ENCODE results near the gene AATK. TPM values are rescaled to one million over a fixed set of nuclear protein-coding genes. Genes with fewer than 3 reads are reported as not detected.
A peak's percentile ranks its signal among the peaks of the same experiment; 100 is the strongest.

AATK gene
- total and polyA plus RNA-seq, 2 experiments from 2014 or later, result 0.25 to 1.6 TPM

- no peaks in the 10 kb centered on the region for H3K79me2 ChIP-seq (ENCODE audit: insufficient read depth)
- WGBS, 2 experiments (ENCODE audit: low coverage in 1 of 2, low lambda C conversion rate in 2 of 2, missing lambda C conversion rate in 2 of 2), result 4 to 5% methylated on average over 55 of the region's 109 CpGs
- no peaks in the 10 kb centered on the region for H4K20me1 ChIP-seq (ENCODE audit: insufficient read depth)
- TF ChIP-seq EZH2 (IDR thresholded peaks at IDR 0.05; ENCODE audit: insufficient read depth, poor library complexity, severe bottlenecking) (peak; percentile 60), EZH2phosphoT487 (IDR thresholded peaks at IDR 0.05; ENCODE audit: insufficient read depth, low read depth) (no peak)
- peaks cover 7% of the 10 kb centered on the region for H3K27me3 ChIP-seq (replicated peaks; ENCODE audit: insufficient read depth)
- H2AFZ ChIP-seq, result no peak overlapping the region
- no peak overlapping the region for H3K4me3 ChIP-seq
- no peaks in the 10 kb centered on the region for H3K4me1 ChIP-seq (ENCODE audit: insufficient read depth)
- no peaks in the 10 kb centered on the region for H3K36me3 ChIP-seq (ENCODE audit: low read depth)
- no peaks in the 10 kb centered on the region for H3F3A ChIP-seq (ENCODE audit: insufficient read depth)
- H3K9me3 ChIP-seq (ENCODE audit: low read depth), result no peaks in the 10 kb centered on the region
- H3K27ac ChIP-seq, result no peak overlapping the region
- no peak overlapping the region for H3K9ac ChIP-seq
- no peak overlapping the region for H3K4me2 ChIP-seq (ENCODE audit: unreplicated experiment)
- in situ Hi-C loops (cut with MboI), result no loop called here
- DNase-seq, result peak; percentile 35
- H3K9me2 ChIP-seq (ENCODE audit: insufficient read depth), result no peaks in the 10 kb centered on the region
These were observed 43.9 kb downstream of the AATK start for GRCh38 chr17:81121841-81122733.

GRCh38 chr17:81120695-81121621 lies 45.1 kb downstream of the AATK start:
- H3K27ac ChIP-seq, result no peak overlapping the region
- H3K9me2 ChIP-seq (ENCODE audit: insufficient read depth), result no peaks in the 10 kb centered on the region
- no peak overlapping the region for H3K9ac ChIP-seq
- 62 to 76% methylated on average over 41 to 44 of the region's 45 CpGs for WGBS, 2 experiments (ENCODE audit: low coverage in 1 of 2, low lambda C conversion rate in 2 of 2, missing lambda C conversion rate in 2 of 2)
- no peak for DNase-seq
- no peak overlapping the region for H3K4me2 ChIP-seq (ENCODE audit: unreplicated experiment)
- no peaks in the 10 kb centered on the region for H3K9me3 ChIP-seq (ENCODE audit: low read depth)
- H3F3A ChIP-seq (ENCODE audit: insufficient read depth), result no peaks in the 10 kb centered on the region
- no peaks in the 10 kb centered on the region for H3K36me3 ChIP-seq (ENCODE audit: low read depth)
- H2AFZ ChIP-seq, result no peak overlapping the region
- peaks cover 7% of the 10 kb centered on the region for H3K27me3 ChIP-seq (replicated peaks; ENCODE audit: insufficient read depth)
- TF ChIP-seq EZH2phosphoT487 (IDR thresholded peaks at IDR 0.05; ENCODE audit: insufficient read depth, low read depth) (no peak), EZH2 (IDR thresholded peaks at IDR 0.05; ENCODE audit: insufficient read depth, poor library complexity, severe bottlenecking) (no peak)
- no peaks in the 10 kb centered on the region for H3K4me1 ChIP-seq (ENCODE audit: insufficient read depth)
- no peak overlapping the region for H3K4me3 ChIP-seq
- in situ Hi-C loops (cut with MboI), result no loop called here
- H4K20me1 ChIP-seq (ENCODE audit: insufficient read depth), result no peaks in the 10 kb centered on the region
- H3K79me2 ChIP-seq (ENCODE audit: insufficient read depth), result no peaks in the 10 kb centered on the region

GRCh38 chr17:81120149-81120484 lies 45.9 kb downstream of the AATK start:
- DNase-seq, result no peak
- Histone ChIP-seq H4K20me1 (ENCODE audit: insufficient read depth) (no peaks in the 10 kb centered on the region), H3K4me1 (ENCODE audit: insufficient read depth) (no peaks in the 10 kb centered on the region), H3K4me3 (no peak overlapping the region), H3K27me3 (replicated peaks; ENCODE audit: insufficient read depth) (peaks cover 7% of the 10 kb centered on the region), H3K4me2 (ENCODE audit: unreplicated experiment) (no peak overlapping the region), H3K79me2 (ENCODE audit: insufficient read depth) (no peaks in the 10 kb centered on the region), H3K9me3 (ENCODE audit: low read depth) (no peaks in the 10 kb centered on the region), H3K9ac (no peak overlapping the region), H3K27ac (no peak overlapping the region), H3K36me3 (ENCODE audit: low read depth) (no peaks in the 10 kb centered on the region), H3K9me2 (ENCODE audit: insufficient read depth) (no peaks in the 10 kb centered on the region), H2AFZ (no peak overlapping the region), H3F3A (ENCODE audit: insufficient read depth) (no peaks in the 10 kb centered on the region)
- in situ Hi-C loops (cut with MboI), result no loop called here
- 82 to 84% methylated on average over 19 to 33 of the region's 33 CpGs for WGBS, 2 experiments (ENCODE audit: low coverage in 1 of 2, low lambda C conversion rate in 2 of 2, missing lambda C conversion rate in 2 of 2)
- no peak for TF ChIP-seq EZH2 (IDR thresholded peaks at IDR 0.05; ENCODE audit: insufficient read depth, poor library complexity, severe bottlenecking)
- no peak for TF ChIP-seq EZH2phosphoT487 (IDR thresholded peaks at IDR 0.05; ENCODE audit: insufficient read depth, low read depth)
